Fibroblast of skin of back (primary cell): Measurements from ENCODE around the gene HJV.

ENCODE experiments used
- DNase-seq: peaks from one replicate; pipeline ENCODE4 v3.0.0-alpha.2; 2013

The HJV gene

GRCh38 chr1:145992958-145993617 is 28.4 kb downstream of the HJV start:
- DNase-seq = no peak

GRCh38 chr1:145992502-145992936 is 29.0 kb downstream of the HJV start:
- no peak for DNase-seq

- no peak for DNase-seq
These were observed 29.7 kb downstream of the HJV start for GRCh38 chr1:145991735-145992412.

- no peak for DNase-seq
These were observed 31.2 kb downstream of the HJV start for GRCh38 chr1:145990249-145990855.

- DNase-seq = no peak
These were observed 32.8 kb downstream of the HJV start for GRCh38 chr1:145988773-145989172.

- no peak for DNase-seq
These were observed 33.6 kb downstream of the HJV start for GRCh38 chr1:145987926-145988325.

- DNase-seq = no peak
These were observed 35.0 kb downstream of the HJV start for GRCh38 chr1:145986551-145986950.

GRCh38 chr1:145985502-145986439 is 35.8 kb downstream of the HJV start:
- peak; percentile 71 for DNase-seq

GRCh38 chr1:145985129-145985501 is 36.4 kb downstream of the HJV start:
- no peak for DNase-seq

GRCh38 chr1:145983960-145984830 is 37.3 kb downstream of the HJV start:
- DNase-seq = no peak

- DNase-seq = no peak
These were observed 38.3 kb downstream of the HJV start for GRCh38 chr1:145983206-145983675.

GRCh38 chr1:145982010-145982723 is 39.4 kb downstream of the HJV start:
- DNase-seq = no peak

GRCh38 chr1:145980457-145980994 is 41.0 kb downstream of the HJV start:
- no peak for DNase-seq

GRCh38 chr1:145979746-145980456 is 41.6 kb downstream of the HJV start:
- peak; percentile 53 for DNase-seq

GRCh38 chr1:145978854-145979745 is 42.4 kb downstream of the HJV start:
- DNase-seq = peak; percentile 100

- no peak for DNase-seq
These were observed 43.1 kb downstream of the HJV start for GRCh38 chr1:145978471-145978853.

- DNase-seq = peak; percentile 81
These were observed 43.8 kb downstream of the HJV start for GRCh38 chr1:145977486-145978470.

- DNase-seq = no peak
These were observed 44.5 kb downstream of the HJV start for GRCh38 chr1:145977016-145977415.
